H9 (cell line): ENCODE data around the gene B4GAT1. TPM values are rescaled to one million over a fixed set of nuclear protein-coding genes. Genes with fewer than 3 reads are reported as not detected.

Source experiments
- DNase-seq: peaks from one replicate; pipeline ENCODE4 v3.0.0-alpha.2; 2017
- H2AFZ ChIP-seq: one replicate; pipeline ENCODE4 v1.6.1; 2013; ENCODE audit warnings: mild to moderate bottlenecking, low read length, control low read depth, moderate library complexity
- H2AK5ac ChIP-seq: 2 replicates; pipeline ENCODE4 v1.6.1; 2013; ENCODE audit warnings: low read length, control low read depth, mixed read lengths; ENCODE audit not compliant: insufficient read length
- H2BK120ac ChIP-seq: one replicate; pipeline ENCODE4 v1.6.1; 2013; ENCODE audit warnings: low read depth, mild to moderate bottlenecking, low read length, control low read depth, inconsistent platforms; ENCODE audit not compliant: poor library complexity, severe bottlenecking
- H2BK12ac ChIP-seq: 2 replicates; pipeline ENCODE4 v1.6.1; 2013; ENCODE audit warnings: low read length, control low read depth, mixed read lengths, low read depth; ENCODE audit not compliant: insufficient read length
- H2BK15ac ChIP-seq: 2 replicates; pipeline ENCODE4 v1.6.1; 2013; ENCODE audit warnings: low read depth, low read length, control low read depth
- H2BK20ac ChIP-seq: one replicate; pipeline ENCODE4 v1.6.1; 2013; ENCODE audit warnings: low read depth, mild to moderate bottlenecking, low read length, control low read depth, inconsistent platforms; ENCODE audit not compliant: poor library complexity, severe bottlenecking
- H2BK5ac ChIP-seq: 2 replicates; pipeline ENCODE4 v1.6.1; 2013; ENCODE audit warnings: low read length, control low read depth, mixed read lengths; ENCODE audit not compliant: insufficient read length
- H3K14ac ChIP-seq: 2 replicates; pipeline ENCODE4 v1.6.1; 2013; ENCODE audit warnings: low read length, control low read depth; ENCODE audit not compliant: insufficient read depth
- H3K18ac ChIP-seq: 2 replicates; pipeline ENCODE4 v1.6.1; 2013; ENCODE audit warnings: low read depth, mild to moderate bottlenecking, mixed read lengths, low read length, control low read depth; ENCODE audit not compliant: insufficient read length
- H3K23ac ChIP-seq: 2 replicates; pipeline ENCODE4 v1.6.1; 2013; ENCODE audit warnings: low read length, control low read depth, mixed read lengths, low read depth; ENCODE audit not compliant: insufficient read length
- H3K23me2 ChIP-seq: 2 replicates; pipeline ENCODE4 v1.6.1; 2013; ENCODE audit warnings: low read depth, mild to moderate bottlenecking, mixed read lengths, low read length, control low read depth; ENCODE audit not compliant: insufficient read length, poor library complexity, severe bottlenecking
- H3K27ac ChIP-seq: 2 replicates; pipeline ENCODE4 v1.5.1; 2013; ENCODE audit warnings: low read length, control low read depth, mixed read lengths, low read depth; ENCODE audit not compliant: insufficient read length
- H3K27me3 ChIP-seq: 2 replicates; pipeline ENCODE4 v1.6.1; 2013; ENCODE audit warnings: low read length, control low read depth, inconsistent platforms; ENCODE audit not compliant: insufficient read depth
- H3K4ac ChIP-seq: 2 replicates; pipeline ENCODE4 v1.6.1; 2013; ENCODE audit warnings: low read depth, mild to moderate bottlenecking, control low read depth, inconsistent platforms, low read length, moderate library complexity
- H3K4me1 ChIP-seq: 2 replicates; pipeline ENCODE4 v1.6.1; 2013; ENCODE audit warnings: low read length, control low read depth, inconsistent platforms; ENCODE audit not compliant: insufficient read depth
- H3K4me2 ChIP-seq: 2 replicates; pipeline ENCODE4 v1.6.1; 2013; ENCODE audit warnings: low read length, control low read depth, mixed read lengths; ENCODE audit not compliant: insufficient read length, insufficient read depth
- H3K56ac ChIP-seq: 2 replicates; pipeline ENCODE4 v1.6.1; 2013; ENCODE audit warnings: low read depth, mild to moderate bottlenecking, mixed read lengths, low read length, control low read depth; ENCODE audit not compliant: insufficient read length
- H3K79me1 ChIP-seq: 2 replicates; pipeline ENCODE4 v1.6.1; 2013; ENCODE audit warnings: low read depth, mild to moderate bottlenecking, moderate library complexity, low read length, control low read depth, inconsistent platforms; ENCODE audit not compliant: insufficient read depth, poor library complexity, severe bottlenecking
- H3K79me2 ChIP-seq: 2 replicates; pipeline ENCODE4 v1.6.1; 2013; ENCODE audit warnings: low read length, control low read depth, inconsistent platforms; ENCODE audit not compliant: insufficient read depth
- H3K9ac ChIP-seq: 2 replicates; pipeline ENCODE4 v1.6.1; 2013; ENCODE audit warnings: low read length, control low read depth, mixed read lengths; ENCODE audit not compliant: insufficient read length; ENCODE audit errors: extremely low read depth
- H3K9me3 ChIP-seq: one replicate; pipeline ENCODE4 v1.6.1; 2013; ENCODE audit warnings: low read depth, low read length, inconsistent platforms; ENCODE audit not compliant: control insufficient read depth
- H3T11ph ChIP-seq: one replicate; pipeline ENCODE4 v1.6.1; 2013; ENCODE audit warnings: mild to moderate bottlenecking, low read length, control low read depth, inconsistent platforms
- H4K20me1 ChIP-seq: one replicate; pipeline ENCODE4 v1.6.1; 2013; ENCODE audit not compliant: control insufficient read depth, insufficient read length, insufficient read depth
- H4K5ac ChIP-seq: 2 replicates; pipeline ENCODE4 v1.6.1; 2013; ENCODE audit warnings: low read depth, mild to moderate bottlenecking, mixed read lengths, low read length, control low read depth; ENCODE audit not compliant: insufficient read length
- H4K8ac ChIP-seq: replicated peaks from 2 replicates; pipeline ENCODE4 v1.6.1; 2013; ENCODE audit warnings: low read length, control low read depth, mixed read lengths, low read depth; ENCODE audit not compliant: insufficient read length
- H4K91ac ChIP-seq: 2 replicates; pipeline ENCODE4 v1.6.1; 2013; ENCODE audit warnings: low read depth, mild to moderate bottlenecking, moderate library complexity, mixed read lengths, low read length, control low read depth; ENCODE audit not compliant: insufficient read length
- H3K27ac Mint-ChIP-seq, 3 experiments: 2 replicates in 2 of 3; 3 replicates in 1 of 3; pipeline ENCODE4 v1.8.0; 2020 to 2021; ENCODE audit warnings: mixed read lengths in 3 of 3, mild to moderate bottlenecking in 1 of 3, moderate library complexity in 1 of 3
- H3K27me3 Mint-ChIP-seq: 2 replicates; pipeline ENCODE4 v1.8.0; 2021; ENCODE audit warnings: low read depth, mild to moderate bottlenecking, moderate library complexity, mixed read lengths
- H3K36me3 Mint-ChIP-seq, 3 experiments: 2 replicates in 2 of 3; 3 replicates in 1 of 3; pipeline ENCODE4 v1.8.0; 2020 to 2021; ENCODE audit warnings: low read depth in 3 of 3, mixed read lengths in 3 of 3; ENCODE audit not compliant: insufficient read depth in 1 of 3
- H3K4me1 Mint-ChIP-seq, 2 experiments: 2 replicates each; pipeline ENCODE4 v1.8.0; 2020; ENCODE audit warnings: mixed read lengths in 2 of 2
- H3K4me3 Mint-ChIP-seq, 2 experiments: 2 replicates in 1 of 2; 3 replicates in 1 of 2; pipeline ENCODE4 v1.8.0; 2020 to 2021; ENCODE audit warnings: mild to moderate bottlenecking in 2 of 2, mixed read lengths in 2 of 2, moderate library complexity in 1 of 2
- H3K9me3 Mint-ChIP-seq, 2 experiments: 2 replicates in 1 of 2; 3 replicates in 1 of 2; pipeline ENCODE4 v1.8.0; 2020; ENCODE audit warnings: mild to moderate bottlenecking in 2 of 2, mixed read lengths in 2 of 2, moderate library complexity in 1 of 2
- WGBS: extraction: QIAGEN DNeasy Blood & Tissue Kit; methylation state at CpG from one replicate; pipeline ENCODE4 v1.1.7; 2013; ENCODE audit warnings: missing lambda C conversion rate, low lambda C conversion rate, mixed read lengths; ENCODE audit not compliant: insufficient read length; ENCODE audit errors: extremely low coverage; 5-methylcytosine and 5-hydroxymethylcytosine counted together
- long read RNA-seq: library from polyadenylated mRNA; unstranded; transcript quantifications from one replicate; pipeline ENCODE4 v2.0.0, GENCODE V29; 2020
- total RNA-seq: library from RNA; stranded (reverse); gene quantifications from 2 replicates; pipeline ENCODE4 v1.2.1, GENCODE V29; 2021
- TF ChIP-seq, protein P1 (sequence below): fragments of 200-600 bp; sonication (generic); conservative IDR thresholded peaks from 3 replicates; pipeline ENCODE4 v1.8.0; 2021; ENCODE audit warnings: antibody characterized with exemption, mild to moderate bottlenecking

Gene B4GAT1
- total RNA-seq = 24.3 and 26.3 TPM in 2 replicates
- long read RNA-seq, transcript B4GAT1-201 (2 exons, 2,072 nt) = major isoform, 301 of 304 reads
- long read RNA-seq, partial matches to known transcripts = 0 of 304 reads
- long read RNA-seq, other reads (novel, unspliced or antisense) = 3 of 304 reads

DNA sequence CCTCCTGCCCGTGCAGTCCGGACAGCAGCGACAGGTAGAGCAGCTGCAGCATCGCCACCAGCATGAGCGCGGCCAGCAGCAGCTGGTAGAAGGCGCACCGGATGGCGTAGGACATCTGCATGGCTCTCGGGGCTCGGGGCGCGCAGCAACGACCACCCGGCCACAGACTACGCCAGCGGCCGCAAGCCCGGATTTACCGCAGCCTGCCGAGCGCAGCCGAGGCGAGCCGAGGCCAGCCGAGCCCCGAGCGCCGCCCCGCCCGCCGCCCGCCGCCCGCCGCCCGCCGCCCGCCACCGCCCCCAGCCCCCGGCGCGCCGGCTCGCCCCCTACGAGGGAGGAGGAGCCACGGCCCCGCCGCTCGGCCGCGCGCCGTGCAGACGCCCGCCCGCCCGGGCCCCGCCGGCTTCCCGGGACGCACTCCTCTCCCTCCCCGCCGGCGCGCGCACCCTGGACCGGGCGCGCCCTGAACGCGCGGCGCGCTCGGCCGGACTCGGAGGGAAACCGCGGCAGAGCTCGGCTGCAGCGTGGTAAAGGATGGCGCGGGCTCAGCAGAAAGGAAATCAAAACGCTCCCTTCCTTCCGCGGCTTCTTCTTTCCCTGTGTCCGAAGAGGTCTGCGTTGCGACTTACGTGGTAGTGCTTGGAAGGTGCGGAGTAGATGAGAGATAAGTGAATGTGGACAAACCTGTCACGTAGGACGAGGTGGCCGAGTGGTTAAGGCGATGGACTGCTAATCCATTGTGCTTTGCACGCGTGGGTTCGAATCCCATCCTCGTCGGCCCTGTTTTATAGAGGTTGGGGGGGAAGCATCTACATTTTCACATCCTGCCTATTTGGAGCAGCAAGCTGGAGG lies at the start of gene B4GAT1:
Gene B4GAT1 (minus strand): TSS at position 205 of the 852 bp plus-strand sequence. CDS start 84 bp downstream, at position 121.
- Mint-ChIP-seq H3K9me3 (peaks cover 0 to 3% of the 10 kb centered on the region in 2 experiments; a peak in 4 of 5 replicates), H3K4me1 (peaks cover 26 to 28% of the 10 kb centered on the region in 2 experiments), H3K27me3 (peaks cover 4% of the 10 kb centered on the region), H3K4me3 (peak within 1 kb of the TSS; percentile 95 to 98), H3K27ac (peak within 1 kb of the TSS; percentile 77 to 93 (median 93)), H3K36me3 (peaks cover 5 to 14% (median 5%) of the 10 kb centered on the region in 3 experiments; a peak in 5 of 7 replicates)
- no peak within 1 kb of the TSS for H3K4ac ChIP-seq
- no peak within 1 kb of the TSS for H2AK5ac ChIP-seq
- no CpG with 5 or more reads among the region's 101 CpGs for WGBS
- H3K4me1 ChIP-seq = no peaks in the 10 kb centered on the region
- no peak within 1 kb of the TSS for H3K27ac ChIP-seq
- H2BK12ac ChIP-seq = no peak within 1 kb of the TSS
- H3K9me3 ChIP-seq = no peaks in the 10 kb centered on the region
- H3T11ph ChIP-seq = no peak within 1 kb of the TSS
- no peaks in the 10 kb centered on the region for H3K27me3 ChIP-seq
- peaks cover 3% of the 10 kb centered on the region for H4K20me1 ChIP-seq
- H4K91ac ChIP-seq = no peak within 1 kb of the TSS
- no peak within 1 kb of the TSS for H2BK15ac ChIP-seq
- peak within 1 kb of the TSS; percentile 81; the same call in 1 of the 2 replicates for H3K14ac ChIP-seq
- no peak within 1 kb of the TSS for H3K56ac ChIP-seq
- H3K79me1 ChIP-seq = no peaks in the 10 kb centered on the region
- H3K23me2 ChIP-seq = peaks cover 18% of the 10 kb centered on the region
- DNase-seq = peak; percentile 83
- H3K9ac ChIP-seq = peak within 1 kb of the TSS; percentile 80
- H3K79me2 ChIP-seq = peaks cover 2% of the 10 kb centered on the region; the same call in 1 of the 2 replicates
- H2AFZ ChIP-seq = no peak within 1 kb of the TSS
- H4K8ac ChIP-seq = no peak within 1 kb of the TSS
- no peak within 1 kb of the TSS for H3K23ac ChIP-seq
- peak within 1 kb of the TSS; percentile 37 for H3K18ac ChIP-seq
- H4K5ac ChIP-seq = no peak within 1 kb of the TSS
- no peak within 1 kb of the TSS for H2BK120ac ChIP-seq
- H2BK5ac ChIP-seq = no peak within 1 kb of the TSS
- peak within 1 kb of the TSS; percentile 67 for H3K4me2 ChIP-seq
- no peak within 1 kb of the TSS for H2BK20ac ChIP-seq
- TF ChIP-seq, protein P1, sequence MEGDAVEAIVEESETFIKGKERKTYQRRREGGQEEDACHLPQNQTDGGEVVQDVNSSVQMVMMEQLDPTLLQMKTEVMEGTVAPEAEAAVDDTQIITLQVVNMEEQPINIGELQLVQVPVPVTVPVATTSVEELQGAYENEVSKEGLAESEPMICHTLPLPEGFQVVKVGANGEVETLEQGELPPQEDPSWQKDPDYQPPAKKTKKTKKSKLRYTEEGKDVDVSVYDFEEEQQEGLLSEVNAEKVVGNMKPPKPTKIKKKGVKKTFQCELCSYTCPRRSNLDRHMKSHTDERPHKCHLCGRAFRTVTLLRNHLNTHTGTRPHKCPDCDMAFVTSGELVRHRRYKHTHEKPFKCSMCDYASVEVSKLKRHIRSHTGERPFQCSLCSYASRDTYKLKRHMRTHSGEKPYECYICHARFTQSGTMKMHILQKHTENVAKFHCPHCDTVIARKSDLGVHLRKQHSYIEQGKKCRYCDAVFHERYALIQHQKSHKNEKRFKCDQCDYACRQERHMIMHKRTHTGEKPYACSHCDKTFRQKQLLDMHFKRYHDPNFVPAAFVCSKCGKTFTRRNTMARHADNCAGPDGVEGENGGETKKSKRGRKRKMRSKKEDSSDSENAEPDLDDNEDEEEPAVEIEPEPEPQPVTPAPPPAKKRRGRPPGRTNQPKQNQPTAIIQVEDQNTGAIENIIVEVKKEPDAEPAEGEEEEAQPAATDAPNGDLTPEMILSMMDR = no peak
